Osteocyte (in vitro differentiated cells): ENCODE results near the gene BYSL. TPM values are rescaled to one million over a fixed set of nuclear protein-coding genes. Genes with fewer than 3 reads are reported as not detected.

ENCODE experiments used
- DNase-seq: peaks from one replicate; pipeline ENCODE4 v3.0.0; 2021; ENCODE audit warnings: mixed read lengths; ENCODE audit not compliant: unreplicated experiment; ENCODE audit errors: extremely low spot score
- H3K27ac Mint-ChIP-seq: one replicate; pipeline ENCODE4 v1.8.0; 2021; ENCODE audit warnings: mild to moderate bottlenecking, mixed read lengths; ENCODE audit not compliant: unreplicated experiment
- H3K27me3 Mint-ChIP-seq: one replicate; pipeline ENCODE4 v1.8.0; 2021; ENCODE audit warnings: mixed read lengths; ENCODE audit not compliant: unreplicated experiment
- H3K36me3 Mint-ChIP-seq: one replicate; pipeline ENCODE4 v1.8.0; 2021; ENCODE audit warnings: mixed read lengths; ENCODE audit not compliant: unreplicated experiment
- H3K4me1 Mint-ChIP-seq: one replicate; pipeline ENCODE4 v1.8.0; 2021; ENCODE audit warnings: mixed read lengths; ENCODE audit not compliant: unreplicated experiment
- H3K4me3 Mint-ChIP-seq: one replicate; pipeline ENCODE4 v1.8.0; 2021; ENCODE audit warnings: mild to moderate bottlenecking, moderate library complexity, mixed read lengths; ENCODE audit not compliant: unreplicated experiment
- H3K9me3 Mint-ChIP-seq: one replicate; pipeline ENCODE4 v1.8.0; 2021; ENCODE audit warnings: mixed read lengths; ENCODE audit not compliant: unreplicated experiment
- CTCF ChIP-seq: fragments of 200-600 bp; sonication (generic); IDR thresholded peaks from 2 replicates; pipeline ENCODE4 v1.5.0; 2021; ENCODE audit warnings: antibody characterized with exemption, mild to moderate bottlenecking, moderate library complexity
- long read RNA-seq: library from polyadenylated mRNA; unstranded; transcript quantifications from one replicate; pipeline ENCODE4 v2.0.0, GENCODE V29; 2021
- total RNA-seq: library from RNA; stranded (reverse); gene quantifications from 2 replicates; pipeline ENCODE4 v1.2.1, GENCODE V29; 2021

Gene BYSL
- 20.2 and 22.7 TPM in 2 replicates for total RNA-seq
- long read RNA-seq, transcript BYSL-201 (7 exons, 2,029 nt): major isoform, 12 of 12 reads
- long read RNA-seq, partial matches to known transcripts: 0 of 12 reads
- long read RNA-seq, other reads (novel, unspliced or antisense): 0 of 12 reads

- H3K4me1 Mint-ChIP-seq: peaks cover 52% of the 10 kb centered on the region
- peaks cover 15% of the 10 kb centered on the region for H3K36me3 Mint-ChIP-seq
- H3K4me3 Mint-ChIP-seq: peak within 1 kb of the TSS; percentile 100
- H3K9me3 Mint-ChIP-seq: no peaks in the 10 kb centered on the region
- peak; percentile 99 for TF ChIP-seq CTCF
- DNase-seq: peak; percentile 96
- H3K27me3 Mint-ChIP-seq: no peaks in the 10 kb centered on the region
- peak within 1 kb of the TSS; percentile 100 for H3K27ac Mint-ChIP-seq
Measured at GRCh38 chr6:41920921-41921711, at the start of gene BYSL, which contains the start of gene MED20. Gene BYSL (plus strand): TSS chr6:41921499. CDS start chr6:41921563, 64 bp downstream. Gene MED20 (minus strand): TSS chr6:41921139. CDS start chr6:41921018, 121 bp downstream.

GRCh38 chr6:41871691-41872090 lies 49.6 kb upstream of the BYSL start:
- Mint-ChIP-seq H3K4me3 (no peak overlapping the region), H3K27me3 (no peaks in the 10 kb centered on the region), H3K27ac (no peak overlapping the region), H3K36me3 (peaks cover 2% of the 10 kb centered on the region), H3K9me3 (no peaks in the 10 kb centered on the region), H3K4me1 (no peaks in the 10 kb centered on the region)
- no peak for DNase-seq
- TF ChIP-seq CTCF: no peak

GRCh38 chr6:41872147-41872546 lies 49.2 kb upstream of the BYSL start:
- Mint-ChIP-seq H3K9me3 (no peaks in the 10 kb centered on the region), H3K27me3 (no peaks in the 10 kb centered on the region), H3K27ac (no peak overlapping the region), H3K36me3 (peaks cover 2% of the 10 kb centered on the region), H3K4me1 (no peaks in the 10 kb centered on the region), H3K4me3 (no peak overlapping the region)
- TF ChIP-seq CTCF: no peak
- DNase-seq: no peak

- Mint-ChIP-seq H3K9me3 (no peaks in the 10 kb centered on the region), H3K4me1 (peaks cover 15% of the 10 kb centered on the region), H3K27ac (no peak overlapping the region), H3K36me3 (no peaks in the 10 kb centered on the region), H3K27me3 (no peaks in the 10 kb centered on the region), H3K4me3 (no peak overlapping the region)
- no peak for DNase-seq
- TF ChIP-seq CTCF: no peak
Measured at GRCh38 chr6:41874741-41875140, 46.6 kb upstream of the BYSL start.

GRCh38 chr6:41877051-41877680 lies 44.1 kb upstream of the BYSL start:
- H3K4me1 Mint-ChIP-seq: peaks cover 18% of the 10 kb centered on the region
- H3K4me3 Mint-ChIP-seq: no peak overlapping the region
- no peak for DNase-seq
- peaks cover 1% of the 10 kb centered on the region for H3K36me3 Mint-ChIP-seq
- TF ChIP-seq CTCF: no peak
- no peaks in the 10 kb centered on the region for H3K27me3 Mint-ChIP-seq
- H3K9me3 Mint-ChIP-seq: no peaks in the 10 kb centered on the region
- H3K27ac Mint-ChIP-seq: no peak overlapping the region
